Hematopoietic multipotent progenitor cell treated with erythropoietin and hydrocortisone succinate and interleukin-3 and kit ligand, for 4 days (in vitro differentiated cells): ENCODE measurements around the gene RHBDF2.
"Not testable (repeated sequence)": the region's sequence is repeated elsewhere in the genome, so short reads cannot be mapped to it uniquely, and the experiment has no call there.

Experiments
- DNase-seq: peaks from one replicate; pipeline ENCODE4 v3.0.0-alpha.2; 2015

RHBDF2 gene

DNA sequence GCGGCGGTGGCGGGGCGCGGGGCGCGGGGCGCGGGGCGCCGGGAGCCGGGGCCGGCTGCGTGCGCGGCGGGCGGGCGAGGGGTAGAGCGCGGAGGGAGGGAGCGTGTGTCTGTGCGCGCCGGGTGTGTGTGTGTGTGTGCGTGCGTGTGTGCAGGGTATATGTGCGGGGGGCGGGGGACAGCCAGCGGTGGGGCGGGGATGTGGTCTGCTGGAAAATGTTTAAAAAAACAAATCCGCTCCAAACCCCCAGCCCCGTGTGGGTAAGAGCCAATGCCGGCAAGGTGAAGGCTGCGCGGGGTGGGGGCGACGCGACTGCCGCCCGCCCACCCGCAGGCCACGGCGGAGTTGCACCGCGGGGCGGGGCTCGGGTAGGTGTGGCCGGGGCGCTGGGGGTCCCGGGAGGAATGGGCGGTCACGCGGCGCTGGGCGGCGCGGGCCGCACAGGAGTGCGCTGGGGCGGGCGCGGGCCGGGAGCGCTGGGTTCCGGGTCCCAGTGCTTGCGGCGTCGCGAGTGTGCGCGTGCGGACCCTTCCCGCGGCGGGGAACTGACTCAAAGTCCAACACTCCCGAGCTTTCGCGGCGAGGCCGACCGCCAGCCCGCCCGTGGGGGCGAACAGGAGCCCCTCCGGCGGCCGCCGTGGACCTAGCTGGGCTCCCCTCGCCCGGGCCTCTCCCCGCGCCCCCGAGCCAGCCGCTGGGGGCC lies 36.5 kb upstream of the RHBDF2 start, which contains the start of gene CYGB:
CYGB (minus strand) TSS at position 132 of the 703 bp plus-strand sequence. CDS start 167 bp downstream, outside the sequence.
- DNase-seq = peak; percentile 31

DNA sequence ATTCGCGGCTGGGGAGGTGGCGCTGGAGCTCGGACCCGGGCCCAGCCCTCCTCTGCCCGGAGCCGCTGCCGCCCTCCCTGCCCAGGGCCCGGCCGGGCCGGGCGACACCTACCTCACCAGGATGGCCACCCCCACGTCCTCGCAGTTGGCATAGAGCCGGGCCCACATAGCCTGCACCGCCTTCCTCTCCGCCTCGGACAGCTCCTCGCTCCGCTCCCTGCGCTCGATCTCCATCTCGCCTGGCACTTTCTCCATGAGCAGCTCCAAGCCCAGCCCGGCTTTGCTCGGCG lies 36.0 kb upstream of the RHBDF2 start:
- peak; percentile 35 for DNase-seq

DNA sequence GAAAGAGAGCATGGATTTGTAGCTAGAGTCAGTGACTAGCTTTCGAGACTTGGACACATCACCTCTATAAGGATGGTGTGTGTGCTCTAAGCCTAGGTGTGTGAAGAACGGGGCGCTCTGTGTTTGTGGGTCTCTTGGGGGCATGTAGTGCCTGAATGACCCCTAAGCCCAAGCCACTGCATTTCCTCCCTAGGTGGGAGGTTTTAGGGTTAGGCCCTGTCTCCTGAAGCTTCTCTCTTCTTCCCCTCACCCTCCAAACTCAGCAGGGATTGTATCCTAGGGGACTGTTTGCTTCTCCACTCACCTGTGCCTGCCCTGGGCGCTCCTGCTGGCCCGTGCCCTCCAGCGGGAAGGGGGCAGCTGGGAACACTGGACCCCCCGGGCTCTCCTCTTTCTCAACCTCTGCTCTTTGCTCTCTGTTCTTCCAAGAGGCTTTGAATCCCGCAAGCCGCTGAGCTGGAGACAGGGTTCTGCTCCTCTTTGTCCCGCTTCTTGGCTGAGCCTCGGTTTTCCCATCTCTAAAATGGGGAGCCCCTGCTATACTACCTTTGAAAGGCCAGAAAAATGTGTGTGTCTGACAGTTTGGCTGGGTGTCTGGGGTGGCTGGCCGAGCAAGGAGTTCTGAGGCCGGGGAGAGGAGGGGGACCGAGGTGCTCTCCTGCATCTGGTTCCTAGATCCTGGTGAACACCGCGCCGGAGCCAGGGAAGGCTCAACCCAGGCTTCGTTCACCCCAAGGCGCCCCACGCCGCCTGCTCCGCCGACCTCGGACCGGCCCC lies 35.5 kb upstream of the RHBDF2 start:
- DNase-seq = no peak

DNA sequence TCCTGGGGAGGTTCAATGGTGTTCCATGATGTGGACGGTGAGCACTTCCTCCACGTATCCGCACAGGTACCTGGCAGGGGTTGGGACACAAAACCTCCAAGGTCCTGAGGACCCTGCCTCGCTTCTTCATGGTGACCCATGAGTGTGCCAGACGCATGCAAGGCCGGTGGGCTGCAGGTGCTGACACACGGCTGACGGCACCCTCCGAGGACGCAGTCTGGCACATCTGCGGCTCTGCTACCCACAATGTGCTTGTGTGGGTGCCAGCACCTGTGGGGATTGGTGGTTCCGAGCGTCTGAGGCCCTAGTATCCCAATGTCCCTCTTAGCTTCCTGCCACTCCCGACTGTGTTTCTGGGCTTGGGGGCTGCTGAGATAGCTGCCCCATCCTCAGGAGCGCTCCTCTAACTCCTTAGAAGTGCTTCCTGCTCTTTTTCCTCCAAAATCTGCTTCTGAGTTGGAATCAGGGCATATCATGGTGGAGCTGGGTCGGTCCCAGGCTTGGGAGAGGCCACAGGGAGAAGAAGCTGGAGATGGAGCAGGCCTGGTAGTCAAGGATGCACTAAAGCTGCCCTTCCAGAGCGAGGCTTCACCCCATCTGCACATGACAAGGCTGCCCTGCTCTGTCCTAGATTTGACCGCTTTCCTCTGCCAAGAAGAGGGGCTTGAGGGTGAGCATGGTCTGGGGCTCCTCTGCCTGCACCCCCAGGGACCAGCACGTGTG lies 34.7 kb upstream of the RHBDF2 start:
- DNase-seq = no peak

DNA sequence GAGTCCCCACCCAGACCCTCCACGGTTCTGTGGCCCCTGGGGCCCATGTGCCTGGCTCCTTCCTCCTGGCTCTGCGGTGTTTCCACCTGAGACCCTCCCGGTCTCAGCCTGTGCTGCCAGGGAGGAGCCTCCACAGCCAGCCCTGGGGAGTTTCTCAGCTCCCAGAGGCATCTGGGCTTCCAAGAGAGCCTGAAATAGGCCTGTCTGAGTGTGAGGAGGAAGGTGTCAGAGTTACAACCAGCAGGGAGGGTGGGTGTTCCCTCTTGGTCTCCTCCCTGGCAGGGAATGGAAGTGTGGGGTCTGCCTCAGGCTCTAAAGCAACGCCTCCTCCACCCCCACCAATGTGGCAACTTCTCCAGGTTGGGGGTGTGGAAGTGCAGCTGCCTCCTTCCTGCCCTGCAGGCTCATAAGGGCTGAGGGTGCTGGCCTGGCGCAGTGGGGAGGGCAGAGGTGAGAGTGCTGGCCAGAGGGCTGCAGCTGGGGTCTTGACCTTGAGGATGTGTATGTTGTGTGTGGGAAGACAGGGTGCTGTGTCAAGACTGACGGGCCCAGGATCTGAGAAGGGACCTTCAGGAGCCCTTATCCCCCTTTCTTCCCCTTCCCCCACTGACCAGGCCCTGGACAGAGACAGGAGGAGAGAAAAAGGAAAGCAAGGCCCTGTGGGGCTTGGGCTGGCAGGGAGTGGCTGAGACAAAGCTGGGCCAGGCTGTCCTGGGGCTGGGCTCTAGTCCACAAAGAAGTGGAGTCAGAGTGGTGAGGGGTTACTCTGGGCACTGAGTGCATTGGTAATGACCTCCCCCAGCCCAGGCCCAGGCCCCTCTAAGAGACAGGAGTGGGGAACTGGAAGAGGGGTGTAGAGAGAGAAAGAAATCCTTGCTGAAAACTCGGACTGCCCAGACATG lies 33.9 kb upstream of the RHBDF2 start:
- DNase-seq = no peak

DNA sequence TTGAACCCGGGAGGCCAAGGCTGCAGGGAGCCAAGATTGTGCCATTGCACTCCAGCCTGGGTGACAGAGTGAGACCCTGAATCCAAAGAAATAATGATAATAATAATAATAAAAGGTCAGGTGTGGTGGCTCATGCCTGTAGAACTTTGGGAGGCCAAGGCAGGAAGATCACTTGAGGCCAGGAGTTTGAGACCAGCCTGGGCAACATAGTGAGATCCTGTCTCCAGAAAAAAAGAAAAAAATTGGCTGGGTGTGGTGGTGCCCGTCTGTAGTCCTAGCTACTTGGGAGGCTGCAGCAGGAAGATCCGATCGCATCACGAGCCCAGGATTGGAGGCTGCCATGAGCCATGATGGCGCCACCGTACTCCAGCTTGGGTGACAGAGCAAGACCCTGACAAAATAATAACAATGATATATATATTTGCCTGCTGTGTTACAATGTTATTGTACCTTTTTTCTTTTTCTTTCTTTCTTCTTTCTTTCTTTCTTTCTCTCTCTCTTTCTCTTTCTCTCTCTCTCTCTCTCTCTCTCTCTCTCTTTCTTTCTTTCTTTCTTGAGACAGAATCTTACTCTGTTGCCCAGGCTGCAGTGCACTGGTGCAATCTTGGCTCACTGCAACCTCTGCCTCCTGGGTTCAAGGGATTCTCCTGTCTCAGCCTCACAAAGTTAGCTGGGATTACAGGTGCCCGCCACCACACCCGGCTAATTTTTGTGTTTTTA lies 32.6 kb upstream of the RHBDF2 start:
- DNase-seq = not testable (repeated sequence)

DNA sequence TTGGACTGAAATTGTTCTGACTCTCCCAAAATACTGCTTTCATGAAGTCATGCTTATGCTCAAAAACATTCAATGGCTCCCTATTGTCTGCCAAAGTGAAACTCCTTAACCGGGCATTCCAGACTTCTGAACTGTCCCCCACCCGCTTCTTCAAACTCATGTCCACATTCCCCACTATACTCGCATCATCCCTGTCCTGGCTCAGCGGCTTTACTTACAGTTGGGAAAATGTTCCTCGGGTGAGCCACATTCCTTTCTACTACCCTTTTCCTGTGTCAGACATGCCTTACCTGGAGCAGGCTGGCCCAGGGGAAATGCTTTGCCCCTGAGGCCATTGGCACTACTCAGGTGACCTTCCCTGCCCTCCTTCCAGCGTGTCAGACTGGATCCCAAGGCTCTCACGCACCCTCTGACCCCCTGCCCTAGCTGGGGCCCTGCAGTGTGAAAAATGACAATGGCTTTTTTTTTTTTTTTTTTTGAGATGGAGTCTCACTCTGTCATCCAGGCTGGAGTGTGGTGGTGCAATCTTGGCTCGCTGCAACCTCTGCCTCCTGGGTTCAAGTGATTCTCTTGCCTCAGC lies 30.9 kb upstream of the RHBDF2 start:
- DNase-seq = no peak

DNA sequence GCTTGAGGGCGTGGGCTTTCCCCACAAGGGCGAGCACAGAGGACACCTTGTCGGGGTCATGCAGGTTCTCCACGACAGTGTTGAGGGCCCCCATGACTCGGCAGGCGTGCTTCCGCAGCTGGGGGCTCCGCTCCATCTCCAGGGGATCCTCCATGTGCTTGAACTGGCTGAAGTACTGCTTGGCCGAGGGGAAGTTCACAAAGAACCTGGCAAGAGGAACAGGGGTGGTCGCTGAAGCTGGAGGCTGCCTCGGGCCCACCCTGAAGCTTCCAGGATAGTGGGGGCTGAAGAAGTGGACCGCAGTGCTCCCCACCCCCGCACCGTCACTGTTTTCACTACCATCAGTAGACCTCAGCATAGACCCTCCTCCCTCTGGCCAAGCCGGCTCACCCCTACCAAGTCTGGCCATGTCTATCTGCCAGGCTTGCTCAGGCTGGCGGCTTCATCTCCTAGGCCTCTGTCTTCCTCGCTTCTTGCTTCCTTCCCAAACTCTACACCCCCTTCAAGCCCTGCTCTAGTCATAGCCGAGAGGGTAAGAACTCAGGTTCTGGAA lies 30.3 kb upstream of the RHBDF2 start:
- no peak for DNase-seq

DNA sequence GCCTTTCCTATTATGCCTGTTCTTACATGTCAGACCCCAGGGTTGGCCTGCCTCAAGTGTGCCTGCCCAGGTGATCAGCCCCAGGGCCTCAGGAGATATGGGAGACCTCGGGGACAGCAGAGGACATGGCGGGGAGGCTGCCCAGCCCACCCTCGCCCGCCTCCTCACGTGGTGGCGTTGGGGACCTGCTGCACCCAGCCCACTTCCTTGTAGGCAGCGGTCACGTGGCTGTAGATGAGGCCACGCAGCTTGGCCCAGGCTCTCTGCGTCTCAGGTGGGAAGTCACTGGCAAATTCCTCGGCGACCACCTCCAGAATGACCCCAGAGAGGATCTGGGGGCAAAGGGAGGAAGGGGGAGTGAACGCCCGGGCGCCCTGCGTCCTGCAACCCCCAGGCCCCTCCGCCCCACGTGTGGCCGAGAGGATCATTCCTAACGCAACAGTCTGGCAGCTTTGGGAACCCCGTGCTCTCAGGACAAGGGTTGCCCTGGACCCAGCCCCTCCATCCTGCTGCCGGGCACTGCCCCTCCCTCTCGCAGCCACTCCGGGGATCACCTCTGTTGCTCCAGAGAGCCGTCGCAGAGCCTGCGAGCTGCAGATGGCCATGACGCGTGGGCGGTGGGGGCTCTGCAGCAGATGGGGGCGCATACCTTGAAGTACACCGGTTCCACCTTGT lies 29.7 kb upstream of the RHBDF2 start:
- DNase-seq = no peak

DNA sequence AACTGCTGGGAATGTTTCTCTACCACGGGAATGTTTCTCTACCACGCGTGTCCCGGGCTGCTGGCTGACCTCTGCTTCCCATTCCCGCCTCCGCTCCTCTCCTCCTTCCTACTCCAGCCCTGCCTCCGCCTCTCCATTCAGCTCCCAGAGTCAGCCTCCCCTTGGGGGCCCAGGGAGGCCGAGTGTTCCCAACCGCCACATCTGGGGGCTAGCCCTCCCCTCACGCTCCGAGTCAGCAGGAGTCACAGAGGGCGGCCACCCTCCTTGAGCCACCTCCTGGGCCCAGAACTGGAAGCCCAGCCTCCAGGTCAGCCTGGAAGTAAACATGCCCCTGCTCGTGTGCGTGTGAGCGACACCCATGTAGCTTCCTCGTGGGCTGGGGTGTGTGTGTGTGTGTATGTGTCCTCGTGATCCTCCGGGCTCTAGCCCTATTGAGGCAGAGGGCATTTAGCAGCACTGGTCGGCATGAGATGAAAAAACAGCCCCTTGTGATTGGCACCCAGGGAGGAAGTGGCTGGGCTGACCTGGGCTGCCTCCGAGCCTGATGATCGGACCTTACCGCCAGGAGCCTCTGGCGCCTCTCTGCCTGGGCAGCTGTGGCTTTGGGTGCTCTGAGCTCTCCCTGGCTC lies 29.0 kb upstream of the RHBDF2 start:
- peak; percentile 35 for DNase-seq

DNA sequence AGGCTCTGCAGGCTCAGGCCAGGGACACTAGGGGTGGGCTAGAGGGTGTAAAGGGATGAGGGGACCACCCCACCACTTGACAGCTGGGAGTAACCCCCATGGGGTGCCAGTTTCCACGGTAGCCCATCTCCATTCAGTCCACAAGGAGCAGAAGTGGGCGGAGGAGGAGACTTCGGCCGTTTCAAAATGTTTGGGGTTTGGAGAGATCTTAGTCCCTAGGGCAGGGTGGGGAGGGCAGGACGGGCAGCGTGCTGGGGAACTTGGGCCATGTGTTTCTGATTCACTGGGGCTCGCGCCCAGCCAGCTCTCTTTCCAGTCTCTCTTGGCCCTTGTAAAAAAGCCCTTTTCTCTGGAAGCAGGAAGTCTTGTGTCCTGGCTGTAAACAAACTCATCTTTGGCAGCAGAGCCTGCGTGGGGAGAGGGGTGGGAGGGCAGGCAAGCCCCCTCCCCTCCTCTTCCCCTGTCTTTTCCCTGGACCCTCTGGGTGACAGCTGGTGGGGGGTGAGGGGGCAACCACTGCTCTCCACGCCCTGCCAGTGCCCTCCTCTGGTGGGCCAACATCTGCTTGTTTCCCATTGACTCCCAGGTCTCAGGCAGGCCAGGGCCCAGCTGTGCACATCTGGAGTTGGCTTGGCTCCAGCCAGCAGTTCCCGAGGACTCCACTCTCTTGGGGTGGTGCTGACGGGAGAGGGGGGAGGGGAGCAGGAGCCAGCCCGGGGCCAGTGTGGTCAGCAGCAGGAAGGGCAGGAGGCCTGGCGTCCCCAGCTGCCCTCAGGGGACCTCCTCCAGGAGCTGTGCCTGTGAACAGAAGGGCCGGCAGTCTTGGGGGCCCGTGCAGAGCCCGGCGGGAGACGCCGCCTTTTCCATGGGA lies 28.2 kb upstream of the RHBDF2 start:
- peak; percentile 34 for DNase-seq

DNA sequence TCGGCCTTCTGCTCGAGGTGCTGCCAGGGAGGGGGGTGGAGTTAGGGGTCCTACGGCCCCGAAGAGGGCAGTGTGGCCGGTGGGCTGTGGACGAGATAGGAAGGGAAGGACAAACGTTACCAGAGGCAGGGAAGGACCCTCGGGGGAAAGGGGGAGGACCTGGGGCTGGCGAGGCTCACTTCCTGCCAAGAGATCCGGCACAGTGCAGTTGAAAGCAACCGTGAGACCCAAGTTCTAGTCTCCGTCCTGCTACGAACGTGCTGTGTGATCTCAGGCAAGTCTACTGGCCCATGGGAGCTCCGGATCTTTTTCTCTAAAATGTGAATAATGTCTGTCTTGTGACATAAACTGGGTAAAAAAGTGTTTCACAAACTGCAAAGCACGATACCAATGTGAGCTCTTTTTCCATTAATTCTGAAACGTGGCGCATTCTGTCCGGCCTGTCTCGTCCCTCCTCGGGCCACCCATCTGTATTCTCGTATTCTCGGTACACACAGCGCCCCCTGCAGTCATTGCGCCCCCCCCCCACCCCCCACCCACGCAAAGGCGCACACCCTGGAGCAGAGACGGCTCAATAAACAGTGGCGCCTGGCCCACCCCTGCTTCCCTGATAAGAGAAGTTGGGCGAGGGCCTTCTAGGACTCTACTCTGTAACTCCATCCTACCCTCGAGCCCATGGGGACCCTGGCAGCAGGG lies 27.5 kb upstream of the RHBDF2 start:
- DNase-seq = peak; percentile 60

DNA sequence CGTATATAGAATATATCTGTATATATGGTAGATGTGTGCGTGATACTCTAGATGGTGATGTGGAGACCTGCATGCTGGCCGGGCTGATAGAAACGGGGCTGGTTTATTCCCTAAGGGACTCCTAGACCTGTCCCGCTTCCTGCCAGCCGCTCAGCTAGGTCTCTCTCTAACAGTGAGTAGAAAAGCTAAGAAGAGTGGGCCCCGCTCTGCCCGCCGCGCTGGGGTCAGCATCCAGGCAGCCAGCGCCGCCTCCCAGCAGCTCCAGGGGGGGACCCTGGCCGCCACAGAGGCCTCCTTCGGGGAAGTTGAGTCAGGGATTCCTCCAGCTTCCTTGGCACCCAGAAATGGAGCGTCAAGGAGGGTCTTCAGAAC lies 26.9 kb upstream of the RHBDF2 start:
- no peak for DNase-seq

DNA sequence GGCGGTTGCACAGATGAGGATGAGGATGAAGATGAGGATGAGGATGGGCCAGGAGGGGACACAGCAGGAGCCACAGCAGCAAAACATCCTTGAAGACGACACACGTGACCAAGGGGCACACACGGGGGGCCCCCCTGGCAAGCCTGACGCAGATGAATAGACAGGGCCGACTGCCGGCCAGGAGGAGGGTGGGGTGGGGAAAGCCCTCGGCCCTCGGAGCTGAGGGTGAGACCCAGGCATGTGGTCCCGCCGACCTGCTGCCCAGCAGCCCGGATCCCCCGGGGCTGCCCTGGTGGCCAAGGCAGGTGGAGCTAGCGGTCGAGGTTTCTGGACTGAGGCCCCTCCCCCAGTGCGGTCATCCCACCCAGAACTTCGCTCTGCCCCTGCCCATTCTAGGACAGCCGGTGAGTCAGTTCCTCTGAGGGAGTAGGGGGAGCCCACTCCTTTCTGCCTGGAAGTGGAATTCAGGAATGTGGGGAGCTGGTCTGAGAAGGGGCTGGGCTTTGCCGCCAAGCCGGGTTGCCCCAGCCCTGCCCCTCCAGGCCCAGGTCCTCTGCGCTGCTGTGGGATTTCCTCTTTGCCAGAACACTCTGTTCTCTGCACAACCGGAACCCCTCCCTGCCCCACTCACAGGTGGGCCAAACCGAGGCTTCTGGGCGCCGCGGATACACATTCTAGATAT lies 26.3 kb upstream of the RHBDF2 start:
- DNase-seq = peak; percentile 43

DNA sequence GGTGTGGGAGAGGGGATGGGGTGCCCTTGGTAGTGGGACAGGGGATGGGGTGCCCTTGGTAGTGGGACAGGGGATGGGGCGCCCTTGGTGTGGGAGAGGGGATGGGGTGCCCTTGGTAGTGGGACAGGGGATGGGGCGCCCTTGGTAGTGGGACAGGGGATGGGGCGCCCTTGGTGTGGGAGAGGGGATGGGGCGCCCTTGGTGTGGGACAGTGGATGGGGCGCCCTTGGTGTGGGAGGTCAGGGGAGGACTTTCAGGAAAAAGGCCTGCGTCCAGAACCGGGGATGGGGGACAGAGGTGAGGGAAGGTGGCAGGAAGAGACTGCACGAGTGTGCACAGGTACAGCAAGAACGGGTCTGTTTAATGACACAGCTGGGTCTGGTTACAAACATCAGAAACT lies 25.8 kb upstream of the RHBDF2 start:
- not testable (repeated sequence) for DNase-seq

DNA sequence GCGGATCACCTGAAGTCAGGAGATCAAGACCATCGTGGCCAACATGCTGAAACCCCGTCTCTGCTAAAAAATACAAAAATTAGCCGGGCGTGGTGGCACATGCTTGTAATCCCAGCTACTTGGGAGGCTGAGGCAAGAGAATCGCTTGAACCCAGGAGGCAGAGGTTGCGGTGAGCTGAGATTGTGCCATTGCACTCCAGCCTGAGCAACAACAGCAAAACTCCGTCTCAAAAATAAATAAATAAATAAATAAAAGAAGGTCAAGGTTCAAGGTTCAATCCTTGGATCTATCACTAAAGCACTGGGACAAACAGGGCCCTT lies 24.2 kb upstream of the RHBDF2 start:
- not testable (repeated sequence) for DNase-seq

DNA sequence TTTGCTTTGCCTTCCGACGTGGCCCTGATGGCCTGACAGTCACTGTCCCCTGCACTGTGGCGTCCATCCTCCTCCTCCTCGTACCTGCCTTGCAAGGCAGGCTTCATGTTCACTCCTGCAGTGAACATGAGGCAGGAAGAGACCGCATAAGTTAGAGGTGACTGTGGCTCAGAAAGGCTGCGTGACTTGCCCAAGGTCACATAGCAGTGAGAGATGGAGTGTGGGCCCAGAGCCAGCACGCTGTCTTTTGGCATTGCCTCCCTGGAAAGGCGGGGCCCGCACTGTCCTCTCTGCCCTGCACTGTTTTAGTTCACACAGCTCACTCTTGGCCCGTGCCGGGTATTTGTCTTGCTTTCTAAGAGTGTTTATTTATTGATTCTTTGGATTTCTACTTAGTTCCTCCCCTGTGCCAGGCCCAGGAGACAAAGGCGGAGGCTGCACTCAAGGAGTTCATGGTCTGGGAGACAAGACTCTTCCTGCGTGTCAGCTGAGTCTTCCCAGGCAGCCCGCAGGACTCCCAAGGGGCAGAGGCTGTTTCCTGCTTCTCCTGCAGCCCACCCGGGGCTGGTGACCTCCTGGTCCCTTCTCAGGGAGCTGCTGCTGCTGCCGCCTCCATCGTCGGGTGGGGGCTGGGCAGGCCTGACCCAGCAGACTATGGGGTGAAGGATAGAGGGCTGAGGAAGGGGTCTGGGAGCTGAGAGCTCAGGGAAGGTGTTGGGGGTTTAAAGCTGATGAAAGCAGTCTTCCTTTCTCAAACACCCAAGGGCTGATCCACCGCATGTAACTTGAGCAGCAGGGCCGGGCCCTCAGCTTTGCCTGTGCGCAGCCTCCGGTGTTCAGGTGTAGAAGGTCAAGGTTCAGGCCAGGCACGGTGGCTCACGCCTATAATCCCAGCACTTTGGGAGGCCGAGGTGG lies 23.6 kb upstream of the RHBDF2 start:
- no peak for DNase-seq
